DND-41 (cell line): ENCODE data around the gene ARHGAP22.

Source experiments
- EZH2 ChIP-seq: IDR thresholded peaks from 3 replicates; pipeline ENCODE4 v1.6.1; 2012; ENCODE audit warnings: borderline replicate concordance, low read depth, mild to moderate bottlenecking, moderate library complexity, low read length, inconsistent platforms; ENCODE audit not compliant: severe bottlenecking
- TF ChIP-seq, protein P1 (sequence below): IDR thresholded peaks from 2 replicates; pipeline ENCODE4 v1.5.1; 2012; ENCODE audit warnings: borderline replicate concordance, low read length, moderate library complexity, mild to moderate bottlenecking; ENCODE audit not compliant: poor library complexity, severe bottlenecking; ENCODE audit errors: extremely low read depth

DNA sequence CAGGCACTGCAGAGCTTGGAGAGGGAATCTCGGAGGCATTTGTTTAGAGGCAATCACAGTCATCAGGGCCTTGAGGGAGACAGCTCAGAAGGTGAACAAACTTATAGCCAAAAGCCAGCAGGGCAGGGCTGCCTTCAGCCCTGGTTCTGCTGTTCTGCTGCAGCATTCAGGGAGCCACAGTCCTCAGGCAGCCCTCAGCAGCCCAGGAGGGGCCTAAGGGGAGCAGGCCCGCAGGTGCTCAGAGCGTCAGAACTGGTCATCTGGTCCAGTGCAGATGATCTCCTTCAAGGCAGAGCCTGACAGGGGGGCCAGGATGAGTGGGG, 84.7 kb downstream of the ARHGAP22 start:
- TF ChIP-seq, protein P1, sequence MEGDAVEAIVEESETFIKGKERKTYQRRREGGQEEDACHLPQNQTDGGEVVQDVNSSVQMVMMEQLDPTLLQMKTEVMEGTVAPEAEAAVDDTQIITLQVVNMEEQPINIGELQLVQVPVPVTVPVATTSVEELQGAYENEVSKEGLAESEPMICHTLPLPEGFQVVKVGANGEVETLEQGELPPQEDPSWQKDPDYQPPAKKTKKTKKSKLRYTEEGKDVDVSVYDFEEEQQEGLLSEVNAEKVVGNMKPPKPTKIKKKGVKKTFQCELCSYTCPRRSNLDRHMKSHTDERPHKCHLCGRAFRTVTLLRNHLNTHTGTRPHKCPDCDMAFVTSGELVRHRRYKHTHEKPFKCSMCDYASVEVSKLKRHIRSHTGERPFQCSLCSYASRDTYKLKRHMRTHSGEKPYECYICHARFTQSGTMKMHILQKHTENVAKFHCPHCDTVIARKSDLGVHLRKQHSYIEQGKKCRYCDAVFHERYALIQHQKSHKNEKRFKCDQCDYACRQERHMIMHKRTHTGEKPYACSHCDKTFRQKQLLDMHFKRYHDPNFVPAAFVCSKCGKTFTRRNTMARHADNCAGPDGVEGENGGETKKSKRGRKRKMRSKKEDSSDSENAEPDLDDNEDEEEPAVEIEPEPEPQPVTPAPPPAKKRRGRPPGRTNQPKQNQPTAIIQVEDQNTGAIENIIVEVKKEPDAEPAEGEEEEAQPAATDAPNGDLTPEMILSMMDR = no peak
- no peak for TF ChIP-seq EZH2
